Measurements from ENCODE around the gene KERA.

The KERA gene

GRCh38 chr12:91007531-91008290, 50.1 kb downstream of the KERA start:
- DNase-seq, result no peak

- DNase-seq, result no peak
These were observed 53.0 kb downstream of the KERA start, which contains the start of gene EPYC for GRCh38 chr12:91004872-91005271. EPYC (minus strand) TSS chr12:91004972; CDS start chr12:91002565, 2,407 bp downstream.

GRCh38 chr12:91003737-91004136, 54.1 kb downstream of the KERA start:
- DNase-seq, result no peak

GRCh38 chr12:91001306-91001705, 56.5 kb downstream of the KERA start:
- no peak for DNase-seq
